Activated T-cell treated with anti-CD3 and anti-CD28 coated beads, Interleukin-2, amount 50 U/mL, for 4 hours (primary cell): Measurements from ENCODE around the gene SCAANT1. TPM values are rescaled to one million over a fixed set of nuclear protein-coding genes. Genes with fewer than 3 reads are reported as not detected.

Experiments used
- ATAC-seq, 2 donors: fragments of 200-7000 bp; cut with Tn5 transposase; one replicate each; pipeline ENCODE4 v1.10.0; 2021
- DNase-seq: peaks from one replicate; pipeline ENCODE4 v3.0.0-alpha.2; 2020
- H3K27me3 Mint-ChIP-seq: one replicate; pipeline ENCODE4 v1.8.0; 2021; ENCODE audit warnings: low read depth, mixed read lengths
- H3K36me3 Mint-ChIP-seq: one replicate; pipeline ENCODE4 v1.8.0; 2022; ENCODE audit warnings: mixed read lengths; ENCODE audit not compliant: insufficient read depth
- H3K4me1 Mint-ChIP-seq: one replicate; pipeline ENCODE4 v1.8.0; 2021; ENCODE audit warnings: low read depth, mixed read lengths
- H3K4me3 Mint-ChIP-seq: one replicate; pipeline ENCODE4 v1.8.0; 2021; ENCODE audit warnings: mild to moderate bottlenecking, moderate library complexity, mixed read lengths
- H3K9me3 Mint-ChIP-seq: one replicate; pipeline ENCODE4 v1.8.0; 2021; ENCODE audit warnings: mixed read lengths
- total RNA-seq, 3 donors: library from RNA; stranded (reverse); gene quantifications; one replicate each; pipeline ENCODE4 v1.2.1, GENCODE V29; 2021

Gene SCAANT1
- total RNA-seq, 3 donors from 2014 or later, result not detected

DNA sequence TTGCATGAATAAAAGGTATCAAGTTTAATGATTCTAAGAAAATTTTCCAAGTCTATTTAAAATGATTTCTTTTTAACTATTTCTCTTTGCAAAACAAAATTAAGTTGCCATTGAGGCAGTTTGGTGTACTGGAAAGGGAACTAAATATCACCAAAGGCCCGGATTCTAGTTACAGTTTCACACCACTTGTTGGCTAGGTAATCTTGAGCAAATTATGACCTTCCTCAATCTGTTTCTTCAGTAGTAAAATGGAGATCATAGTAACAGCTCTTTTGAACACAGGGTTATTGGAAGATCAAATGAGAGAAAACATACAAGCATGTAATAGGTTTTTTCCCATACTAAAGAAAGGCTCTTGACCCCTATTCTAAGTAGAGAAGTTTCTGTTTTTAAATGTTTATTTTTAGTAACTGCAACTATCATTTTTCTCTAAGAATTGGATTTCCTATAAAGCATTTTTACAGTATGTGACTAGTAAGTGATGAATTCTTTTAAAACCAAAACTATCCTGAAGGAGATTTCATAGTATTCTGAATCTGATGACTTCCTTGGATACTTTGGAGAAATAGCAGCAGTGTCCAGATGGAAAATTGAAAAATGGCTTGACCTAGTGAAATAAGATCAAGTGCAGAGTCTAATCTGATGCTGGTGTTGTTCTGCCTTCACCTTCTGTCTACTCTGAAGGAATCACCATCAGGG, 15.7 kb downstream of the SCAANT1 start:
- H3K9me3 Mint-ChIP-seq, result no peaks in the 10 kb centered on the region
- ATAC-seq, result no peak
- H3K4me3 Mint-ChIP-seq, result no peak overlapping the region
- H3K36me3 Mint-ChIP-seq, result peaks cover 18% of the 10 kb centered on the region
- no peak for DNase-seq
- H3K4me1 Mint-ChIP-seq, result peaks cover 53% of the 10 kb centered on the region
- no peaks in the 10 kb centered on the region for H3K27me3 Mint-ChIP-seq

DNA sequence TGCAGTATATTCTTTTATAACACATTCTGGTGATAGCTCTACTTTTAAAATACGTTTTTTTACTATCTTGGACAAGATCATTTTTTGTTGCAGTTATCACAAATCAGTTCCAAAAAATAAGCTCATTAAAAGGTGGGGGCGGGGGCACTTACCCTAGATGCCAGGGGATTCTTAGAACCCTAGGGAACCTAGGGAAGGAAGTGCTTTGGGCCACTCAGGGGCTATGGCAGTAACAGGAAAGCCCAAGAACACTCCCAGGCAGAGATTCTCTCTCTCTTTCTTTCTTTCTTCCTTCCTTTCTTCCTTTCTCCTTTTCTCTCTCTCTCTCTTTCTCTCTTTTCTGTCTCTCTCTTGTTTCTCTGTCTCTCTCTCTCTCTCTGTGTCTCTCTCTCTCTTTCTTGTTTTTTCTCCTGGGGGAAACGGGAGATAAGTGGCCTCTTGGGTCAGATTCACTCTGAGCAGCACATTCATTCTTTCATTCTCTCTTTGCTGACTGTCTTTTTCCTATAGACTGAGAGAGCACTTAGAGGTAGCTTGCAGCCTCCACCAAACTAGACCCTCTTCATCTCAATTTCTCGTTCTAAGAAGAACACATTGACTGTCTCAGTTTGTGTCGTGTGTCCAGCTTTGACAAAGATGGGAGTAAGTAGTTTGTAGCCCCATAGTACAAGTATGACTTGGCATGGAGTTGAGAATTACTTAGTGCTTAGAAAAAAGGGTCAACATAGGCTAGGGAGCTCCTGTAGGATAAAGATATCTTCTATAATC, 16.6 kb downstream of the SCAANT1 start:
- Mint-ChIP-seq H3K36me3 (peaks cover 16% of the 10 kb centered on the region), H3K4me3 (no peak overlapping the region), H3K27me3 (no peaks in the 10 kb centered on the region), H3K4me1 (peaks cover 51% of the 10 kb centered on the region), H3K9me3 (no peaks in the 10 kb centered on the region)
- ATAC-seq (peak; percentile 27 to 38), DNase-seq (no peak)

DNA sequence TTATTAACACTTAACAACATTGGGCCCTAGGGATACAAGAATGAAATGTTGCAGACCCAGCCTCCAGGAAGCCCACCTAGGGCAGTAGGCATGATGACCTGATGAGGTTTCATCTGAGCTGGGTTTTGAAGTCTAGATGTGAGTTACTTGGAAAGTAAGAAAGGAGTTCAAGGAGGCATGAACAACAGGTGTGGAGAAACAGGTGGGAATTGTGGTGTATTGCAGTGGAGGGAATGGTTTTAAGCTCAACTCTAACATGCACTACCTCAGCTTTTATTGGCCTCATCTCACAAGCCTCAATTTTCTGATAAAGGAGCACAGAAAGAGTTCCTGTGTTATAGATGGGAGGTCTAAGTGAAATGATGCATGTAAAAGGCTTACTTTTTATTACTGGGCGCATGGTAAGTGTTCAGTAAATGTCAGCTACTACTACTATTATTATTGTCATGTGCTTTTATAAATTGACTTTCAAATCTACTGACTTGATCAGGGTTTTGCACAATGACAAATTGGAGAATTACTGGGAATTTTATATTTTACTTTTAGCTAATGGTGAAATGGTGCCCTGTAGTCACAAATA, 19.3 kb downstream of the SCAANT1 start:
- DNase-seq (no peak), ATAC-seq (no peak)
- peaks cover 42% of the 10 kb centered on the region for H3K4me1 Mint-ChIP-seq
- H3K4me3 Mint-ChIP-seq, result no peak overlapping the region
- H3K27me3 Mint-ChIP-seq, result no peaks in the 10 kb centered on the region
- H3K36me3 Mint-ChIP-seq, result peaks cover 2% of the 10 kb centered on the region
- H3K9me3 Mint-ChIP-seq, result no peaks in the 10 kb centered on the region

DNA sequence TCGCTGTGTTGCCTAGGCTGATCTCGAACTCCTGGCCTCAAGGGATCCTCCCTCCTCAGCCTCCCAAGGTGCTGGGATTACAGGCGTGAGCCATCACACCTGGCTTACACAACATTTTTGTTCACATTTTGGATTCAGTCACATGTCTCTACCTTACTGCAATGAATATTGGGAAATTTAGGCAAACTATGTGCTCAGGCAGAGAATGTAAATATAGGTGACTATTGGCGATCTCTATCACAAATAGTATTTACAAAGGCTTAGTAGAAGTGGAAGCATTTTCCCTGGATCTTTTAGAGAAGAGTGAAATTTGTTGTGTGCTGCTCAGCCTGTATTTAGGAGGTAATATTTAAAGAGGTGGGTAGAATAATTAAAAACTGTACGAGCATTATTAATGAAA, 20.7 kb downstream of the SCAANT1 start:
- peaks cover 2% of the 10 kb centered on the region for H3K36me3 Mint-ChIP-seq
- H3K4me3 Mint-ChIP-seq, result no peak overlapping the region
- peaks cover 41% of the 10 kb centered on the region for H3K4me1 Mint-ChIP-seq
- H3K27me3 Mint-ChIP-seq, result no peaks in the 10 kb centered on the region
- no peak for DNase-seq
- no peak for ATAC-seq
- H3K9me3 Mint-ChIP-seq, result no peaks in the 10 kb centered on the region

DNA sequence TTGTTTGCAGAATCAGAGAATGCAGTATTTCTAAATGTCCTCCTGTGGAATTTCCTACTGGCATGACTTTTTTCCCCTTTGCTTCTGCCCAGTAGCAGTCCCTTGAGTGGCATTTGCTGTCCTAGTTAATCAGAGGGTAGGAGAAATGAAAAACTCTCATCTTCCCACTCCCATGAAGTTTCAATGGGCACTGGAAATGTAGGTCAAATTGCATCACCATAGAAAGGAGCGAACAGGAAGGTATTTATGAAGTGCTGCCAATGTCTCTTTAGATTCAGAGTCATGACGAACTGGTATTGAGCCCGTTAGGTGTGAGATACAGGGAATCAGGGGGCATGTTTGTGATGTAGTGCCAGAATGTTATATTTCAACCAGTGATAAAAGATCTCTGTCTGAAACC, 25.3 kb downstream of the SCAANT1 start:
- no peak overlapping the region for H3K4me3 Mint-ChIP-seq
- no peaks in the 10 kb centered on the region for H3K27me3 Mint-ChIP-seq
- peaks cover 20% of the 10 kb centered on the region for H3K4me1 Mint-ChIP-seq
- H3K9me3 Mint-ChIP-seq, result no peaks in the 10 kb centered on the region
- peaks cover 9% of the 10 kb centered on the region for H3K36me3 Mint-ChIP-seq
- DNase-seq, result no peak
- no peak for ATAC-seq

DNA sequence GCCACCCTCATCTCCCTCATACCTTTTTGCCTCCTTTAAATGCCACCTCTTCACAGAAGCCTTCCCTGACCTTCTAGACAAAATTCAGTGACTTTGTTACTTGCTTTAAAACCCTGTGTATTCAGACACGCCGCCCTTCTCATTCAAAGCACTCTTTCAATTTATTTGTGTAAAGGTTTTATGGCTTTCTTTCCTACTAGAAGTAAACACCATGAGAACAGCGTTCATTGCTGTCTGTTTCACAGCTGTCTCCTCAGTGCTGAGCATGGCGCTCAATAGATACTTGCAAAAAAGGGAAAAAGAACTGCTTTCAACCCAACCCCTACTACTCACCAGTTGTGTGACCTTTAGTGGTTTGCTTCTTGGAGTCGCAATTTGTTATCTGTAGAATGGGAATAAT, 31.5 kb downstream of the SCAANT1 start:
- DNase-seq (no peak), ATAC-seq (no peak)
- Mint-ChIP-seq H3K36me3 (peaks cover 2% of the 10 kb centered on the region), H3K9me3 (no peaks in the 10 kb centered on the region), H3K4me1 (peaks cover 53% of the 10 kb centered on the region), H3K27me3 (no peaks in the 10 kb centered on the region), H3K4me3 (no peak overlapping the region)

DNA sequence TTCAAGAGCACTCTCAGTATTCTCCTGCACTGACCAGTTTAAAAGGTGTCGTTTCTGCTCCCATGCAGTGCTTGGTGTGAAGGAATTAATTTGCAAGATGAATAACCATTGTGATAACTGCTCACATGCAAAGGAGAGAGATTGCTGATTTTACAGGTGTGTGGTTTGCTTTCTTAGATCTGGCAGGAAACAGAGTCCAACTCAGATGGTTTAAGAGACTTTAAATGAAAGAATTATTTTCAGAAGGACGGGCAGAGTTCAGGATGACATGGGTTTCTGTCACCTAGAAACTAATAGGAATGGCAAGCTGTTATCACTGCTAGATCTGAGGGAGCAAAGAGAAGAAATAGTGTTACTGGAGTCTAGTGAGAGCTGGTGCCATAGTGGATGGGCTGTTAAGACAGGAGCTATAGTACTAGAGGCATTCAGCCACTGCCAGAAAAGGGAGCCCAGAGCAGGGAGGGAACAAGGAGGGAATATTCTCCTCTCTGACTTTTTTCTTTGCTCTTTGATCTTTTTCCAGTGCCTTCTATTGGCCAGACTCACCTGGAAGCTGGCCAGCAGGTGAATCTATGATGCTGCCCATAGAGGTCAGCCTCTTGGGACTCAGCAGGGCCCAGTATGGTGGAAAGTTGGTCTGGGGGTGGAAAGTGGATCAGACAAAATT, 33.7 kb downstream of the SCAANT1 start:
- no peak overlapping the region for H3K4me3 Mint-ChIP-seq
- ATAC-seq (no peak), DNase-seq (no peak)
- no peaks in the 10 kb centered on the region for H3K9me3 Mint-ChIP-seq
- H3K36me3 Mint-ChIP-seq, result peaks cover 3% of the 10 kb centered on the region
- H3K27me3 Mint-ChIP-seq, result no peaks in the 10 kb centered on the region
- H3K4me1 Mint-ChIP-seq, result peaks cover 65% of the 10 kb centered on the region

DNA sequence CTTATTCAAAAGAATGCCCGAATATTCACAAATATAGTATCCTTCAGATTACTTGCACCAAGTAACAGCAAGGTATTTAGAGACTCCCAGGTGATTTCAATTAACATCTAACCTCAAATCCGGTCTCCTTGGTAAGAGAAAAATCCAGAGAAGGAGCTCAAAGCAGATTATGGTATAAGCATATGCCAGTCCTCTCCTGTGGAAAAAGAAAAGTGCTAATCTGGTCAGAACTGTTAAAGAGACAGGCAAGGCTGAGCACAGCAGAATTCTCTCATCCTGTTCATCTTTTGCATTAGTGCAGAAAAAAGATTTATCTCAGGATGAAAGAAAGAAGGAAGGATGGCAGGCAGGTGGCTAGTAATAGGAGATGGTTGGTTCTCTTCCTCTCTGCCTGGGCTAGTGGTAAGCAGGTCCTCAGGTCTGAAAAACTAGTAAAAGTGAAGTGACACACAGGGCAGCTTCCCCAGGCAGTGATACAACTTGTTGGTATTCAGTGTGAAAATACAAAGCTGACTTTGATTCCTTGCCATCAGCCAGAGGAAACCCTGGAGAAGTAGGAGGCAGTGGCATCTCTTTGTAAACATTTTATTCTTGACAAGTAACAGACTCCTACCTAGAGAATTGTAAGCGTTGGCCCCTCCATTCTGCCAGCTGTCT, 34.3 kb downstream of the SCAANT1 start:
- peaks cover 1% of the 10 kb centered on the region for H3K36me3 Mint-ChIP-seq
- peaks cover 64% of the 10 kb centered on the region for H3K4me1 Mint-ChIP-seq
- no peaks in the 10 kb centered on the region for H3K9me3 Mint-ChIP-seq
- ATAC-seq (no peak), DNase-seq (no peak)
- H3K4me3 Mint-ChIP-seq, result no peak overlapping the region
- no peaks in the 10 kb centered on the region for H3K27me3 Mint-ChIP-seq

DNA sequence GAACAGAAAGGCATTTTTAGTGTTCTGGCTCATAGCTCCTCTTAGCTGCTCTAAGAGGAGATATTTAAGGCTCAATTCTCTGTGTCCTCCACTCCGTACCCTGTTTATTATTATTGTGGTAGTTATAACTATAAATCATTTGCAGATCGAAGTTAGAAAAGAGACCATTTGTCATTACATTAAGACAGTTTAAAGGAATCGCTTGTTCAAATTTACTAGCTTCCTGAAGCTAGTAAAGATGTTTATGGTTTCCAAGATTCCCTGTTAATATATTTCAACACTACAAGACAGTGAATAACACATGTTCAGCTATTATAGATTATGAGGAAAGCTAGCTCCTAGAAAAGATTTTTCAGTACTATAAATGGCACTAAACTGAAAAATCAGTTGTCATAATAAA, 35.9 kb downstream of the SCAANT1 start:
- Mint-ChIP-seq H3K4me3 (no peak overlapping the region), H3K36me3 (peaks cover 1% of the 10 kb centered on the region), H3K27me3 (no peaks in the 10 kb centered on the region), H3K4me1 (peaks cover 65% of the 10 kb centered on the region), H3K9me3 (no peaks in the 10 kb centered on the region)
- no peak for ATAC-seq
- no peak for DNase-seq

DNA sequence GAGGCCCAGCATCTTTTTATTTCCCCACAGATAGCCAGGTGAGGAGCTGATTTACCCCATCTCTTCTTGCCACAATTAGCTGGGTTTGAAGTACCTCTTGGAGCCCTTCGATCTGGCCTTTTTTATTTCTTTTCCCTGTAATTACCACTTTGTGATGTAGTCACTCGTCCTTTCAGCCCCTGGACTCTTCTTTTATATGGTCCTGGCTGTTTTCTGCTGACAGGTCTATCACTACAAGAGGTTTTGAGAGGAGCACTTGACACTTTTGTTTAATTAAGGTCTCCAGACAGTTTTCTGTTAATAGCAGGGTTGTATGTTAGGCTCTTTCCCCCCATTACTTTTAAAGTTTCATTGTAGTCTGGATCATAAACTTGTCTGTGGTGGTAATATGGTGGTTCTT, 36.7 kb downstream of the SCAANT1 start:
- H3K4me1 Mint-ChIP-seq, result peaks cover 65% of the 10 kb centered on the region
- H3K36me3 Mint-ChIP-seq, result peaks cover 3% of the 10 kb centered on the region
- H3K4me3 Mint-ChIP-seq, result no peak overlapping the region
- no peaks in the 10 kb centered on the region for H3K9me3 Mint-ChIP-seq
- DNase-seq (no peak), ATAC-seq (no peak)
- H3K27me3 Mint-ChIP-seq, result no peaks in the 10 kb centered on the region

DNA sequence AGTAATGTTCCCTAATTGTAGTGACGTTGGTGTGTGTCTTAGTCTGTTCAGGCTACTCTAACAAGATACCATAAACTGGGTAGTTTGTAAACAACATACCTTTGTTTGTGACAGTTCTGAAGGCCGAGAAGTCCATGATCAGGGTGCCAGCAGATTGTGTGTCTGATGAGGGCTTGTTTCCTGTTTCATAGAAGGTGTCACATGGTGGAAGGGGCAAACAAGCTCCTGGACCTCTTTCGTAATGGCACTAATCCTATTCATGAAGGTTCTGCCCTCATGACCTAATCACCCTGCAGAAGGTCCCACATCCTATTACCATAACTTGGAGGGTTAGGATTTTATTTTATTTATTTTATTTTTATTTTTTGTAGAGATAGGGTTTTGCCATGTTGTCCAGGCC, 37.4 kb downstream of the SCAANT1 start:
- DNase-seq (no peak), ATAC-seq (no peak)
- H3K4me1 Mint-ChIP-seq, result peaks cover 67% of the 10 kb centered on the region
- peaks cover 3% of the 10 kb centered on the region for H3K36me3 Mint-ChIP-seq
- no peaks in the 10 kb centered on the region for H3K27me3 Mint-ChIP-seq
- H3K9me3 Mint-ChIP-seq, result no peaks in the 10 kb centered on the region
- no peak overlapping the region for H3K4me3 Mint-ChIP-seq

DNA sequence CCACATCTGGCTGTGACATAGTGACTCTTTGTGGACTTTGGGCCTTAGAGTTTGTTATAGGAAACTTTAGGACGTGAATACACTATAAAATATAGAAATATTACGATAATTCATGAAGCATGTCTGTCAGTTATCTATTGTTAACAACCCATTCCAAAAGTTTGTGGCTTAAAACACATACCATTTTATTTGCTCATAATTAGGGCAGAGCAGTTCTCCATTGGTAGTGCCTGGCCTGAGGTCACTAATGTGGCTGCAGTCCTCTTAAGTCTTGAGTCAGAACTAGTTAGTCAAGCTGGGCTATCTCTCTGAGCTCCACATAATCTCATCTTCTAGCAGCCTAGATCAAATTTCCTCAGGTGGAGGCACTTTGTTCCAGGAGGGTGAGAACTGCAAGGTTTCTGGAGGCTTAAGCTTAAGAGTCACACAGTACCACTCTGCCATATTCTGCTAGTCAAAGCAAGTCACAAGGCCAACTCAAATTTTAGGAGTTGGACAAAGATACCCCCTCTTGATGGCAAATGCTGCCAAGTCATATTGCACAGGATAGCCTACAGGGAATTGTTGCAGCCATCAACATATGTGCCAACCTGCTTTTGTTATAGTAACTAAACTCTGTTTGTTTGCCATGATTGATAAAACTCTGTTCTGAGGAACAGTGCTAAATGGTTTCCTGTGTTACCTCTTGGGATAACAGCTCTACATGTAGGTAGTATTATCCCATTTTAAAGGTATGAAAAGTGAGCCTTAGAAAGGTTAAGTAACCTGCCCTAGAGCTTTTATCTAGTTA, 39.9 kb downstream of the SCAANT1 start:
- no peaks in the 10 kb centered on the region for H3K9me3 Mint-ChIP-seq
- no peak for ATAC-seq
- DNase-seq, result no peak
- peaks cover 59% of the 10 kb centered on the region for H3K4me1 Mint-ChIP-seq
- H3K36me3 Mint-ChIP-seq, result peaks cover 5% of the 10 kb centered on the region
- H3K4me3 Mint-ChIP-seq, result no peak overlapping the region
- no peaks in the 10 kb centered on the region for H3K27me3 Mint-ChIP-seq

DNA sequence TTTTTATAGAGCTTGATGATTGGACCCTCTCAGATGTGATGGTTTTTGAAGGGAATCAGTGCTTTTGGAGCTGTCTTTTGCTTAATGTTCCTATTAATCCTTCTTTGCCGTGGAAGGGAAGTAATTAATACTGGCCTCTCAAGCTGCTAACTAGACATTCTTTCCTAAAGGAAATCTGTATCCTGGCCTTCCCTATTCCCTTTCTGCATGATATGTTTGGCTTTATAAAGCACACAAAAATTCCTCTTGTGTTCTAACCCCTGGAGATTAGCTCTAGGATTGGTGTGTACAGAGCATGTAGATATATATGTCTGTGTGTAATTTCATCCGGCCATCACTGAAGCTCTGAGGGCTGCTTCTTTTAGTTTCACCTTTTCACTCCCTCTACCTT, 41.6 kb downstream of the SCAANT1 start:
- Mint-ChIP-seq H3K9me3 (no peaks in the 10 kb centered on the region), H3K4me3 (no peak overlapping the region), H3K36me3 (peaks cover 8% of the 10 kb centered on the region), H3K4me1 (peaks cover 55% of the 10 kb centered on the region), H3K27me3 (no peaks in the 10 kb centered on the region)
- DNase-seq, result no peak
- ATAC-seq, result no peak
